Keratinocyte (primary cell): ENCODE data around the gene KCTD1. TPM values are rescaled to one million over a fixed set of nuclear protein-coding genes. Genes with fewer than 3 reads are reported as not detected.

Source experiments
- DNase-seq: peaks from one replicate; pipeline ENCODE4 v3.0.0-alpha.2; 2011; ENCODE audit warnings: low read depth, missing footprints, low spot score
- FAIRE-seq: peaks from 2 replicates; lab custom pipeline; 2011; peaks lifted over from hg19 to GRCh38; lab: Jason Lieb, UNC
- H2AFZ ChIP-seq: 2 replicates; pipeline ENCODE4 v1.6.0; 2012; ENCODE audit warnings: low read length, control low read depth, inconsistent platforms; ENCODE audit not compliant: control insufficient read depth
- H3K27ac ChIP-seq: 2 replicates; pipeline ENCODE4 v1.5.1; 2011; ENCODE audit warnings: low read length; ENCODE audit not compliant: control insufficient read depth, insufficient read depth
- H3K27me3 ChIP-seq: 3 replicates; pipeline ENCODE4 v1.6.0; 2011; ENCODE audit warnings: low read length; ENCODE audit not compliant: control insufficient read depth, insufficient read depth; ENCODE audit errors: extremely low read depth
- H3K36me3 ChIP-seq, 2 experiments: 2 replicates in 1 of 2; 3 replicates in 1 of 2; pipeline ENCODE4 v1.5.1; 2011; ENCODE audit warnings: low read length in 2 of 2, mild to moderate bottlenecking in 1 of 2; ENCODE audit not compliant: control insufficient read depth in 2 of 2, insufficient read depth in 2 of 2; ENCODE audit errors: extremely low read depth in 1 of 2
- H3K4me1 ChIP-seq: 3 replicates; pipeline ENCODE4 v1.5.1; 2011; ENCODE audit warnings: low read length; ENCODE audit not compliant: control insufficient read depth, insufficient read depth; ENCODE audit errors: extremely low read depth
- H3K4me2 ChIP-seq: 3 replicates; pipeline ENCODE4 v1.6.0; 2011; ENCODE audit warnings: low read depth, low read length; ENCODE audit not compliant: control insufficient read depth, insufficient read depth; ENCODE audit errors: extremely low read depth
- H3K4me3 ChIP-seq, 3 experiments: fragments of 200-600 bp in 1 of 3; sonication (generic) in 1 of 3; 2 replicates in 2 of 3; 3 replicates in 1 of 3; pipeline ENCODE4 v1.5.1; 2011 to 2016; ENCODE audit warnings: low read length in 3 of 3, mild to moderate bottlenecking in 3 of 3, control low read depth in 2 of 3, inconsistent platforms in 1 of 3, low read depth in 1 of 3, mixed read lengths in 1 of 3, mixed run types in 1 of 3, moderate library complexity in 1 of 3; ENCODE audit not compliant: control insufficient read depth in 2 of 3, insufficient read depth in 2 of 3; ENCODE audit errors: extremely low read depth in 1 of 3
- H3K79me2 ChIP-seq: 2 replicates; pipeline ENCODE4 v1.6.0; 2012; ENCODE audit warnings: low read length; ENCODE audit not compliant: control insufficient read depth, insufficient read depth
- H3K9ac ChIP-seq: 3 replicates; pipeline ENCODE4 v1.6.0; 2011; ENCODE audit warnings: low read length; ENCODE audit not compliant: control insufficient read depth, insufficient read depth; ENCODE audit errors: extremely low read depth
- H3K9me1 ChIP-seq: 3 replicates; pipeline ENCODE4 v1.6.0; 2011; ENCODE audit warnings: low read length; ENCODE audit not compliant: control insufficient read depth, insufficient read depth; ENCODE audit errors: extremely low read depth
- H3K9me3 ChIP-seq: 2 replicates; pipeline ENCODE4 v1.5.1; 2012; ENCODE audit warnings: low read depth, low read length; ENCODE audit not compliant: control insufficient read depth
- H4K20me1 ChIP-seq: 3 replicates; pipeline ENCODE4 v1.6.0; 2011; ENCODE audit warnings: low read length; ENCODE audit not compliant: control insufficient read depth, insufficient read depth; ENCODE audit errors: extremely low read depth
- EZH2 ChIP-seq: IDR thresholded peaks from one replicate; pipeline ENCODE4 v1.6.1; 2012; ENCODE audit warnings: inconsistent platforms, mild to moderate bottlenecking, low read length, moderate library complexity
- dilution Hi-C: fragments of 300-500 bp; cut with MboI; formaldehyde crosslinking; loops from one replicate; pipeline ENCODE4 v1.7.0; 2020; ENCODE audit warnings: low sequenced_read_pairs; ENCODE audit not compliant: extremely low pct_ligation_motif_present
- polyA plus RNA-seq, 5 experiments: library from polyadenylated mRNA; depleted of rRNA in 3 of 5; stranded (reverse) in 3 of 5; stranded (forward) in 1 of 5; unstranded in 1 of 5; fragments of >200 nt; gene quantifications; 1 replicate in 1 of 5; 2 replicates in 3 of 5; 3 replicates in 1 of 5; pipeline versions ENCODE4 v1.2.1 to v1.2.3, GENCODE V29; 2011 to 2012; ENCODE audit warnings: missing spikeins in 2 of 5, low read depth in 1 of 5, low replicate concordance in 1 of 5
- TF ChIP-seq, protein P1 (sequence below), 3 experiments: IDR thresholded peaks in 1 of 3; conservative IDR thresholded peaks in 1 of 3; optimal IDR thresholded peaks in 1 of 3; 2 replicates in 2 of 3; 3 replicates in 1 of 3; pipeline versions ENCODE3 to v1.5.1; 2011; ENCODE audit warnings: low read length in 3 of 3, mild to moderate bottlenecking in 3 of 3, moderate library complexity in 2 of 3, control low read depth in 1 of 3, inconsistent platforms in 1 of 3; ENCODE audit not compliant: insufficient read depth in 2 of 3; ENCODE audit errors: extremely low read depth in 1 of 3

KCTD1 gene
- polyA plus RNA-seq, 1 donor (not counting 4 experiments of a cell fraction or from before 2014, with no cell fraction given) = 32.1 TPM

- TF ChIP-seq, protein P1, sequence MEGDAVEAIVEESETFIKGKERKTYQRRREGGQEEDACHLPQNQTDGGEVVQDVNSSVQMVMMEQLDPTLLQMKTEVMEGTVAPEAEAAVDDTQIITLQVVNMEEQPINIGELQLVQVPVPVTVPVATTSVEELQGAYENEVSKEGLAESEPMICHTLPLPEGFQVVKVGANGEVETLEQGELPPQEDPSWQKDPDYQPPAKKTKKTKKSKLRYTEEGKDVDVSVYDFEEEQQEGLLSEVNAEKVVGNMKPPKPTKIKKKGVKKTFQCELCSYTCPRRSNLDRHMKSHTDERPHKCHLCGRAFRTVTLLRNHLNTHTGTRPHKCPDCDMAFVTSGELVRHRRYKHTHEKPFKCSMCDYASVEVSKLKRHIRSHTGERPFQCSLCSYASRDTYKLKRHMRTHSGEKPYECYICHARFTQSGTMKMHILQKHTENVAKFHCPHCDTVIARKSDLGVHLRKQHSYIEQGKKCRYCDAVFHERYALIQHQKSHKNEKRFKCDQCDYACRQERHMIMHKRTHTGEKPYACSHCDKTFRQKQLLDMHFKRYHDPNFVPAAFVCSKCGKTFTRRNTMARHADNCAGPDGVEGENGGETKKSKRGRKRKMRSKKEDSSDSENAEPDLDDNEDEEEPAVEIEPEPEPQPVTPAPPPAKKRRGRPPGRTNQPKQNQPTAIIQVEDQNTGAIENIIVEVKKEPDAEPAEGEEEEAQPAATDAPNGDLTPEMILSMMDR (optimal IDR thresholded peaks at IDR 0.05 in 1 of 3, IDR thresholded peaks at IDR 0.05 in 1 of 3, conservative IDR thresholded peaks at IDR 0.05 in 1 of 3; ENCODE audit: extremely low read depth in 1 of 3, insufficient read depth in 2 of 3, low read length in 3 of 3) = no peak
- no peak for TF ChIP-seq EZH2
- no peak overlapping the region for H2AFZ ChIP-seq
- no peaks in the 10 kb centered on the region for H3K27me3 ChIP-seq
- H3K9ac ChIP-seq = no peak overlapping the region
- H3K4me1 ChIP-seq = peaks cover 23% of the 10 kb centered on the region
- no peaks in the 10 kb centered on the region for H3K9me1 ChIP-seq
- no peaks in the 10 kb centered on the region for H3K79me2 ChIP-seq
- dilution Hi-C loops = no loop called here
- H3K36me3 ChIP-seq = no peaks in the 10 kb centered on the region
- no peak overlapping the region for H3K27ac ChIP-seq
- DNase-seq (no peak), FAIRE-seq (no peak)
- no peaks in the 10 kb centered on the region for H4K20me1 ChIP-seq
- H3K4me3 ChIP-seq = no peak overlapping the region
- no peak overlapping the region for H3K4me2 ChIP-seq
- H3K9me3 ChIP-seq = no peaks in the 10 kb centered on the region
Observed at GRCh38 chr18:26443853-26444252, 104.5 kb downstream of the KCTD1 start.

DNA sequence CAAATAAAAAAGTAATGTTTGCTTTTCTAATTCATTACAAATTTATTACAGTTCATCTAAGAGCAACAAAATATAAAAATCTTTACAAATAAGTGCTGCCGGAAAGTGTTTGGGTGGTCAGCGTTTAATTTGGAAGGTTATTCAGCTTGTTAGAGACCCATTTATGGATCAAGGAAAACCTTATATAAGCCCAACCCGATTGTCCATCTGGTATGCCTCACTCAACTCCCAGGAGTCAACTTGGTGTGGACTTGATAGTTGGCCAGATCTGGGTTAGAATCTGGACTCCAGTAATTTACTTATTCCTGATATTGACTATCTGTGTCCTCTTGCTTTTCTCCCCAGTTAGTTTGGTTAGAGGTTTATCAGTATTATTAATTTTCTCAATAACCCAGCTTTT, 106.2 kb downstream of the KCTD1 start:
- no peaks in the 10 kb centered on the region for H3K9me3 ChIP-seq
- H3K79me2 ChIP-seq = no peaks in the 10 kb centered on the region
- DNase-seq (no peak), FAIRE-seq (no peak)
- dilution Hi-C loops = no loop called here
- peak overlapping the region; percentile 78 for H3K4me2 ChIP-seq
- peak overlapping the region; percentile 48 for H3K9ac ChIP-seq
- peak overlapping the region; percentile 60 for H2AFZ ChIP-seq
- no peaks in the 10 kb centered on the region for H3K27me3 ChIP-seq
- H3K27ac ChIP-seq = peak overlapping the region; percentile 66
- H3K36me3 ChIP-seq = no peaks in the 10 kb centered on the region
- H4K20me1 ChIP-seq = no peaks in the 10 kb centered on the region
- H3K9me1 ChIP-seq = no peaks in the 10 kb centered on the region
- no peak overlapping the region for H3K4me3 ChIP-seq
- TF ChIP-seq, protein P1 (optimal IDR thresholded peaks at IDR 0.05 in 1 of 3, IDR thresholded peaks at IDR 0.05 in 1 of 3, conservative IDR thresholded peaks at IDR 0.05 in 1 of 3; ENCODE audit: extremely low read depth in 1 of 3, insufficient read depth in 2 of 3, low read length in 3 of 3) = no peak
- TF ChIP-seq EZH2 = no peak
- peaks cover 23% of the 10 kb centered on the region for H3K4me1 ChIP-seq
